CD14-positive monocyte (primary cell): ENCODE measurements around the gene POLD2. TPM values are rescaled to one million over a fixed set of nuclear protein-coding genes. Genes with fewer than 3 reads are reported as not detected.
A peak's percentile ranks its signal among the peaks of the same experiment; 100 is the strongest.

Experiments used
- DNase-seq, 3 donors: peaks; one replicate each; pipeline ENCODE4 v3.0.0-alpha.2; 2011 to 2022
- H2AFZ ChIP-seq: 2 replicates; pipeline ENCODE4 v1.6.0; 2012; ENCODE audit warnings: mild to moderate bottlenecking, low read depth, low read length, inconsistent platforms; ENCODE audit not compliant: insufficient read depth, poor library complexity, severe bottlenecking
- H3K27ac ChIP-seq, 2 donors: 1 replicate in 1 of 2; 2 replicates in 1 of 2; pipeline ENCODE4 v1.5.1; 2012 to 2013; ENCODE audit warnings: low read length in 2 of 2, control low read depth in 1 of 2, inconsistent platforms in 1 of 2, low read depth in 1 of 2, mild to moderate bottlenecking in 1 of 2
- H3K27me3 ChIP-seq, 2 donors: one replicate each; pipeline versions ENCODE4 v1.6.0 to v1.6.1; 2011 to 2013; ENCODE audit warnings: low read length in 2 of 2; ENCODE audit not compliant: control insufficient read depth in 2 of 2, insufficient read depth in 2 of 2
- H3K36me3 ChIP-seq, 2 donors: replicated peaks in 1 of 2; 1 replicate in 1 of 2; 2 replicates in 1 of 2; pipeline versions ENCODE4 v1.5.1 to v1.6.1; 2012 to 2013; ENCODE audit warnings: low read length in 2 of 2, control low read depth in 1 of 2, inconsistent platforms in 1 of 2, mild to moderate bottlenecking in 1 of 2; ENCODE audit not compliant: insufficient read depth in 2 of 2, control insufficient read depth in 1 of 2
- H3K4me1 ChIP-seq, 2 donors: 1 replicate in 1 of 2; 2 replicates in 1 of 2; pipeline versions ENCODE4 v1.5.1 to v1.6.1; 2012 to 2013; ENCODE audit warnings: low read length in 2 of 2, control low read depth in 1 of 2, inconsistent platforms in 1 of 2, mild to moderate bottlenecking in 1 of 2, moderate library complexity in 1 of 2; ENCODE audit not compliant: insufficient read depth in 2 of 2, control insufficient read depth in 1 of 2
- H3K4me2 ChIP-seq: replicated peaks from 2 replicates; pipeline ENCODE3; 2012; ENCODE audit warnings: low read length, moderate library complexity, mild to moderate bottlenecking; ENCODE audit not compliant: poor library complexity, severe bottlenecking; ENCODE audit errors: extremely low read depth
- H3K4me3 ChIP-seq, 3 experiments: fragments of 200-600 bp in 1 of 3; sonication (generic) in 1 of 3; replicated peaks in 1 of 3; 1 replicate in 2 of 3; 2 replicates in 1 of 3; pipeline ENCODE4 v1.5.1; 2011 to 2013; ENCODE audit warnings: low read length in 3 of 3, mild to moderate bottlenecking in 3 of 3, control low read depth in 2 of 3, low read depth in 2 of 3, inconsistent platforms in 1 of 3, moderate library complexity in 1 of 3
- H3K79me2 ChIP-seq: 2 replicates; pipeline ENCODE4 v1.6.0; 2012; ENCODE audit warnings: mild to moderate bottlenecking, control low read depth, inconsistent platforms, low read length, moderate library complexity; ENCODE audit not compliant: insufficient read depth
- H3K9ac ChIP-seq: 2 replicates; pipeline ENCODE4 v1.6.0; 2017; ENCODE audit warnings: low read length, mild to moderate bottlenecking; ENCODE audit not compliant: insufficient read depth, poor library complexity, severe bottlenecking
- H3K9me3 ChIP-seq, 2 donors: replicated peaks in 1 of 2; 1 replicate in 1 of 2; 2 replicates in 1 of 2; pipeline versions ENCODE4 v1.5.1 to v1.6.1; 2012 to 2013; ENCODE audit warnings: low read length in 2 of 2, control low read depth in 1 of 2; ENCODE audit not compliant: control insufficient read depth in 1 of 2, insufficient read depth in 1 of 2
- H4K20me1 ChIP-seq: 2 replicates; pipeline ENCODE4 v1.6.0; 2012; ENCODE audit warnings: mild to moderate bottlenecking, low read length, control low read depth, moderate library complexity; ENCODE audit not compliant: insufficient read depth
- H3K27ac Mint-ChIP-seq, 7 donors: one replicate each; pipeline ENCODE4 v1.8.0; 2020; ENCODE audit warnings: mild to moderate bottlenecking in 7 of 7, mixed read lengths in 7 of 7, moderate library complexity in 6 of 7, inconsistent platforms in 2 of 7
- H3K27me3 Mint-ChIP-seq, 3 donors: one replicate each; pipeline ENCODE4 v1.8.0; 2021 to 2022; ENCODE audit warnings: low read depth in 3 of 3, mild to moderate bottlenecking in 3 of 3, mixed read lengths in 3 of 3, moderate library complexity in 3 of 3, inconsistent platforms in 1 of 3
- H3K36me3 Mint-ChIP-seq, 2 donors: one replicate each; pipeline ENCODE4 v1.8.0; 2020; ENCODE audit warnings: mixed read lengths in 2 of 2, inconsistent platforms in 1 of 2, mild to moderate bottlenecking in 1 of 2
- H3K4me1 Mint-ChIP-seq: one replicate; pipeline ENCODE4 v1.8.0; 2020; ENCODE audit warnings: mild to moderate bottlenecking, mixed read lengths
- H3K4me3 Mint-ChIP-seq, 2 donors: one replicate each; pipeline ENCODE4 v1.8.0; 2020; ENCODE audit warnings: mild to moderate bottlenecking in 2 of 2, mixed read lengths in 2 of 2, moderate library complexity in 1 of 2
- H3K9me3 Mint-ChIP-seq, 7 donors: one replicate each; pipeline ENCODE4 v1.8.0; 2020 to 2022; ENCODE audit warnings: mixed read lengths in 7 of 7, mild to moderate bottlenecking in 6 of 7, moderate library complexity in 6 of 7, inconsistent platforms in 2 of 7
- WGBS: methylation state at CpG from one replicate; pipeline ENCODE4 v1.1.5; 2013; ENCODE audit warnings: missing lambda C conversion rate; ENCODE audit not compliant: insufficient coverage; 5-methylcytosine and 5-hydroxymethylcytosine counted together
- intact Hi-C, 2 donors: fragments of 100-400 bp; cut with micrococcal nuclease; formaldehyde crosslinking; loops; one replicate each; pipeline versions ENCODE4 v1.15.0 to v1.15.1; 2023
- polyA plus RNA-seq, 3 donors: library from polyadenylated mRNA; depleted of rRNA in 1 of 3; unstranded in 2 of 3; stranded (reverse) in 1 of 3; fragments of 300-500 nt in 2 of 3; fragments of >200 nt in 1 of 3; fragmentation: Illumina TruSeq in 2 of 3; gene quantifications; 1 replicate in 2 of 3; 2 replicates in 1 of 3; pipeline ENCODE4 v1.2.3, GENCODE V29; 2012 to 2021
- TF ChIP-seq, protein P1 (sequence below): fragments of 200-600 bp; IDR thresholded peaks from one replicate; pipeline ENCODE4 v1.8.0; 2022; ENCODE audit warnings: antibody characterized with exemption, mild to moderate bottlenecking

The POLD2 gene
- polyA plus RNA-seq, 3 donors = 24.1 to 27.1 (median 25.7) TPM

DNA sequence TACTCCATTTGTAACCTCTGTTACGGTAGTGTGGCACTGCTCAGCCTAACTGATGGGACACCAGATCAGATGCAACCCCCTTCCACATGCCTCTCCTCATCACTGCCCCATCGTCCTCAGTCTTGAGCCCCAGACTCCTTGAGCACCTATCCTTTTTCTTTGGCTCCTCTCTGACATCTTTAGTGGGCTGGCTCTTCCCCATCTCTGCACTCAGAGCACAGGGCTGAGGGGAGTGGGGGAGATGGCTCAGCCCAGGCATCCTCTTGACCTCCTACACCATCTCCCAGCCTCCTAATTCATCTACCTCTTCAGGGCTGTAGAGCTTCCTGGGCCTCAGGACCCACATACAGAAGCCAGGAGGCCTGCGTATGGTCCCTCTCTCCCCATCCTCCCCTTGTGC is 39.6 kb downstream of the POLD2 start:
- Histone ChIP-seq H3K9ac (no peak overlapping the region), H3K36me3 (peaks cover 20 to 21% of the 10 kb centered on the region in 2 donors), H3K4me3 (no peak overlapping the region), H3K9me3 (no peaks in the 10 kb centered on the region), H2AFZ (peak overlapping the region; percentile 26), H3K27me3 (no peaks in the 10 kb centered on the region), H3K4me2 (no peak overlapping the region), H3K4me1 (peaks cover 14 to 16% of the 10 kb centered on the region in 2 donors), H4K20me1 (no peaks in the 10 kb centered on the region), H3K27ac (no peak overlapping the region), H3K79me2 (peaks cover 23% of the 10 kb centered on the region)
- TF ChIP-seq, protein P1, sequence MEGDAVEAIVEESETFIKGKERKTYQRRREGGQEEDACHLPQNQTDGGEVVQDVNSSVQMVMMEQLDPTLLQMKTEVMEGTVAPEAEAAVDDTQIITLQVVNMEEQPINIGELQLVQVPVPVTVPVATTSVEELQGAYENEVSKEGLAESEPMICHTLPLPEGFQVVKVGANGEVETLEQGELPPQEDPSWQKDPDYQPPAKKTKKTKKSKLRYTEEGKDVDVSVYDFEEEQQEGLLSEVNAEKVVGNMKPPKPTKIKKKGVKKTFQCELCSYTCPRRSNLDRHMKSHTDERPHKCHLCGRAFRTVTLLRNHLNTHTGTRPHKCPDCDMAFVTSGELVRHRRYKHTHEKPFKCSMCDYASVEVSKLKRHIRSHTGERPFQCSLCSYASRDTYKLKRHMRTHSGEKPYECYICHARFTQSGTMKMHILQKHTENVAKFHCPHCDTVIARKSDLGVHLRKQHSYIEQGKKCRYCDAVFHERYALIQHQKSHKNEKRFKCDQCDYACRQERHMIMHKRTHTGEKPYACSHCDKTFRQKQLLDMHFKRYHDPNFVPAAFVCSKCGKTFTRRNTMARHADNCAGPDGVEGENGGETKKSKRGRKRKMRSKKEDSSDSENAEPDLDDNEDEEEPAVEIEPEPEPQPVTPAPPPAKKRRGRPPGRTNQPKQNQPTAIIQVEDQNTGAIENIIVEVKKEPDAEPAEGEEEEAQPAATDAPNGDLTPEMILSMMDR = no peak
- Mint-ChIP-seq H3K27me3 (peaks cover 0 to 6% (median 1%) of the 10 kb centered on the region in 3 donors), H3K36me3 (peaks cover 23% of the 10 kb centered on the region in 2 donors), H3K4me3 (no peak overlapping the region), H3K4me1 (peaks cover 23% of the 10 kb centered on the region), H3K27ac (peak overlapping the region in 2 of 7 donors; percentile 0 to 17), H3K9me3 (peaks cover 0 to 3% (median 0%) of the 10 kb centered on the region in 7 donors)
- WGBS = 100% methylated on average over 3 of the region's 3 CpGs
- DNase-seq = no peak
- intact Hi-C loops = loop anchor here (2.0 to 10.0 kb wide), 4 partner anchors 39 to 409 kb away; partner anchors contain the start of genes POLD2 (in 2 of the 2), DBNL (in 1 of the 2) and NUDCD3 (in 1 of the 2)

DNA sequence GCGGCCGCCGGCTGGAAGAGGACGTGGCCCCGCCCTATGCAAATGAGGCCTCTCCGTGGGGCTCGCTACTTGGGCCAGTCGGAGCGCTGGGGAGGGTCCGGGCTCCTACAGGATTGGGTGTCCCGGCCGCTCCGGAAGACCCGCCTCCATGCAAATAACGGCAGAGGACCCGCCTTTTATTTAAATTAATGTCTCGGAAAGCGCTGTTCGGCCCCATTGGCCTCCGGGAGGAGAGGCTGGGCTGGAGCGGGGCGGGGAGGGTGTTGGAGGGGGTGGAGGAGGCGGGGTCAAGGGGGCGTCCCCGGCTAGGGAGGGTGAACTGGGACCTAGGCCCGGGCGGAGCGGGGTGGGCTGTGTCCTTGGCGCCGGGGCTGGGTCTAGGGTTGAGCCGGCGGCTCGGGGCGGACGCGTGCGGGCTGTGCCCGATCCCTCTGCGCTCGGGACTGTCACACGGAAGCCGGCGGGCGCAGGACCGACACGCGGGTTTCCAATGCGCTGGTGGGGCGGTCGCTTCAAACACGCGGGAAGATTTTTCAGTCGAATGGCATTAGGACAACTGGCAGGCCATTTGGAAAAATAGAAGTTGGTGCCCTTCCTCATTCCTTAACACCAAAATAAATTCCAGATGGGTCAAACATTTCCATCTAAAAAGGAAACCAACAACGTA is 40.7 kb downstream of the POLD2 start:
- Histone ChIP-seq H3K79me2 (peaks cover 23% of the 10 kb centered on the region), H4K20me1 (no peaks in the 10 kb centered on the region), H3K4me3 (peak overlapping the region; percentile 57 to 83 (median 78)), H3K9me3 (no peaks in the 10 kb centered on the region), H3K27me3 (no peaks in the 10 kb centered on the region), H3K9ac (peak overlapping the region; percentile 71), H3K4me2 (peak overlapping the region; percentile 77), H3K36me3 (peaks cover 31 to 32% of the 10 kb centered on the region in 2 donors), H3K27ac (peak overlapping the region; percentile 80 to 83), H2AFZ (peak overlapping the region; percentile 80), H3K4me1 (peaks cover 14 to 16% of the 10 kb centered on the region in 2 donors)
- under 1% methylated on average over 53 of the region's 54 CpGs for WGBS
- TF ChIP-seq, protein P1 = no peak
- peaks cover 25% of the 10 kb centered on the region for H3K4me1 Mint-ChIP-seq
- H3K27ac Mint-ChIP-seq = peak overlapping the region; percentile 65 to 94 (median 84)
- DNase-seq = peak; percentile 97 to 99 (median 99)
- peak overlapping the region; percentile 75 to 85 for H3K4me3 Mint-ChIP-seq
- intact Hi-C loops = loop anchor here (2.0 to 10.0 kb wide), 4 partner anchors 38 to 410 kb away; partner anchors contain the start of genes POLD2 (in 2 of the 2), DBNL (in 1 of the 2) and NUDCD3 (in 1 of the 2)
- H3K27me3 Mint-ChIP-seq = peaks cover 0 to 6% (median 1%) of the 10 kb centered on the region in 3 donors
- H3K9me3 Mint-ChIP-seq = peaks cover 0 to 3% (median 0%) of the 10 kb centered on the region in 7 donors
- H3K36me3 Mint-ChIP-seq = peaks cover 34% of the 10 kb centered on the region in 2 donors
